GM12864 (cell line): ENCODE results near the gene PRKAB1.
A peak's percentile ranks its signal among the peaks of the same experiment; 100 is the strongest.

Experiments used
- DNase-seq: peaks from one replicate; pipeline ENCODE4 v3.0.0-alpha.2; 2011; ENCODE audit warnings: low read depth
- H3K4me3 ChIP-seq: 2 replicates; pipeline ENCODE4 v1.5.1; 2011; ENCODE audit warnings: mild to moderate bottlenecking, low read depth, low read length, control low read depth
- TF ChIP-seq, protein P1 (sequence below): IDR thresholded peaks from 2 replicates; pipeline ENCODE4 v1.5.1; 2011; ENCODE audit warnings: low read depth, mild to moderate bottlenecking, moderate library complexity, low read length, control low read depth, inconsistent platforms; ENCODE audit errors: missing control alignments

The PRKAB1 gene

DNA sequence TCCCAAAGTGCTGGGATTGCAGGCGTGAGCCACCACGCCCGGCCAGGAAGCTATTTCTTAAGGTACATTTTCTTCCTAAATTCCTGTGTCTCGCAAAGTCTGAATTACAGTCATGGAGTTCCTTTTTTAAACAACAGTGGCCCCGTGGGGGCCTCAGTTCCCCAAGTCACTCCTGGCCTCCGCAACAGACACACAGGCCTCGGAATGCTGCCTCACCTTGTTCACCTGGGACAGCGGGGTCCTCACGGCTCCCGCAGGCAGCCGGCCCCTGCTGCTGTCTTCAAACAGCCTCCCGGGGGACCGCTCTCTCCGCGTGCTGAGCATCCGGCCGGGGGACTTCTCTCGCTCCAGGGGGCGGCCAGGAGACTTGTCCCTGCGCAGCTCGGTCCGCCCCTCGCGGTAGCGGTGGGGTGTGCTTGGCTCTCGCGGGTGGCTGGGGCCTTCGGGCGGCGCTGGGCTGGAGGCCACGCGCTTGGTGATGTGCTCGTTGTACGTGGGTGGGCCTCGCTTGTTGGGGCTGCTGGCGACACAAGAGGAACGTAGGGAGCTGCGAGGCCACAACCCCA, 22.1 kb downstream of the PRKAB1 start:
- TF ChIP-seq, protein P1, sequence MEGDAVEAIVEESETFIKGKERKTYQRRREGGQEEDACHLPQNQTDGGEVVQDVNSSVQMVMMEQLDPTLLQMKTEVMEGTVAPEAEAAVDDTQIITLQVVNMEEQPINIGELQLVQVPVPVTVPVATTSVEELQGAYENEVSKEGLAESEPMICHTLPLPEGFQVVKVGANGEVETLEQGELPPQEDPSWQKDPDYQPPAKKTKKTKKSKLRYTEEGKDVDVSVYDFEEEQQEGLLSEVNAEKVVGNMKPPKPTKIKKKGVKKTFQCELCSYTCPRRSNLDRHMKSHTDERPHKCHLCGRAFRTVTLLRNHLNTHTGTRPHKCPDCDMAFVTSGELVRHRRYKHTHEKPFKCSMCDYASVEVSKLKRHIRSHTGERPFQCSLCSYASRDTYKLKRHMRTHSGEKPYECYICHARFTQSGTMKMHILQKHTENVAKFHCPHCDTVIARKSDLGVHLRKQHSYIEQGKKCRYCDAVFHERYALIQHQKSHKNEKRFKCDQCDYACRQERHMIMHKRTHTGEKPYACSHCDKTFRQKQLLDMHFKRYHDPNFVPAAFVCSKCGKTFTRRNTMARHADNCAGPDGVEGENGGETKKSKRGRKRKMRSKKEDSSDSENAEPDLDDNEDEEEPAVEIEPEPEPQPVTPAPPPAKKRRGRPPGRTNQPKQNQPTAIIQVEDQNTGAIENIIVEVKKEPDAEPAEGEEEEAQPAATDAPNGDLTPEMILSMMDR = no peak
- no peak for DNase-seq

DNA sequence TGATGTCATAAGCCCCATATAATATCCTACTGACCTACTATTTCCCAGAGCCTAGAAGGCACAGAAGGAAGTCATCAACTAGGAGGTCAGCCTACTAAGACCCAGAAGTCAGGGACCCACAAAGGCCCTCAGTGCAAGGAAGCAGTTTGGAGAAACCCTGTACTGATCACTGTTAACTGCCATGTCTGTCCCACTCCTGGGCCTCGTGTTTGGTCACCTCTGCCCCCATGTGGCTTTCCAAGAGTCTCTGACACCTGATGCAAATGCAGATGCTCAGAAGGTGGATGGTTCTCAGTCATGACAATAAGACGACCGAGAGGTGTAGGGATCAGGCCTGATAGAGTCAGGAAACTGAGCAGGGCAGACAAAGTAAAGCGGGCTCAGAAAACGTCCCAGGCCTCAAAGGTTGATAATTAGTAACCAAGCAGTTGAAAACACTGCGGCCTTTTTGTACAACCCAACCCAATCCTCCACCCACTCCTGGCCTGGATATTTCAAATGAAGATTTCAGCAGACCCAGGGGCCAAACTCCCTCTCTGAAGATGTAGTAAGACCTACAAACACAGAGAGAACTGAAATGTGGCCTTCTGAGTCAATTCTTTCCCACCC, 23.4 kb downstream of the PRKAB1 start:
- TF ChIP-seq, protein P1 = no peak
- DNase-seq = no peak
- no peak overlapping the region for H3K4me3 ChIP-seq

More for the DNA sequence above, 22.1 kb downstream of the PRKAB1 start:
- no peak overlapping the region for H3K4me3 ChIP-seq

- no peak overlapping the region for H3K4me3 ChIP-seq
- TF ChIP-seq, protein P1 = no peak
- no peak for DNase-seq
These were observed 24.5 kb downstream of the PRKAB1 start for GRCh38 chr12:119692410-119692809.

GRCh38 chr12:119692997-119693396, 25.1 kb downstream of the PRKAB1 start:
- TF ChIP-seq, protein P1 = no peak
- no peak for DNase-seq
- H3K4me3 ChIP-seq = no peak overlapping the region

DNA sequence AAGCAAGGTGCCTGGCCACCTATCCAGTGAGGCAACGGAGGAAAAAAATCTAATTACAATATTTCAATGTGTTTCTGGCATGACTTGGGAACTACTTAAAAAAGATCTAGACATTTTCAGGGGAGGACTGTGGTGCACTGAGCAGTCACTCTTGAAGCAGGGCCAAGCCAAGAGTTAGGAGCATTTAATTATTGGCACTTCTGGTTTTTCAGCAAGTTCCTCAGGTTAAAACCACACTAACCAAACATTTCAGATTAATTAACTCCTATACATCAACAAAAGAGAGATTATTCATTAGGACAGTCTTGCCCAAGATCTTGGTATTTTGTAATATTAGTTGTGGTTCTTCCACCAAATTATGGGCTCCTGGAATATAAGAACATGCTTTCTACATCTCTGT, 25.6 kb downstream of the PRKAB1 start:
- TF ChIP-seq, protein P1 = no peak
- DNase-seq = no peak
- H3K4me3 ChIP-seq = no peak overlapping the region

DNA sequence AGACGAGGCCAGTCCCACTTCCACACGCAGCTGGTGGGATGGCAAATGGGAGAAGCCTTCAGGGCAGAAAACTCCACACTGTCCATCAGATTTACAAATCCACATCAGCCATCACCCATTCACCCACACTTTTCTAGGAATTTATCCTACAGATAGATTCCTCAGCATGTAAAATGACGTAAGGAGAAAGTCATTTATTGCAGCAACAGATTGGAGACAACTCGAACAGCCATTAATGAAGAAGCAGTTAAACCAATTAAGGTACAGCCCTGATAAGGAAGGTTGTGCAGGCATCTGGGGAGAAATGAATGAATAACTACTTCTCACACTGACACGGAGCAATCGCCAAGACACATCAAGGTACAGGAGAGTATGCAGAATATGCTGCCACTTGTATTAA, 26.2 kb downstream of the PRKAB1 start:
- TF ChIP-seq, protein P1 = no peak
- DNase-seq = no peak
- H3K4me3 ChIP-seq = no peak overlapping the region

GRCh38 chr12:119695034-119695433, 27.1 kb downstream of the PRKAB1 start:
- H3K4me3 ChIP-seq = no peak overlapping the region
- no peak for DNase-seq
- TF ChIP-seq, protein P1 = peak; percentile 49
